IMR-90 (cell line): ENCODE data around the gene SDK1. TPM values are rescaled to one million over a fixed set of nuclear protein-coding genes. Genes with fewer than 3 reads are reported as not detected.

Experiments used
- ATAC-seq: fragments of 200-7000 bp; cut with Tn5 transposase; 2 replicates; pipeline ENCODE4 v1.9.1; 2020; ENCODE audit warnings: low read depth, mild to moderate bottlenecking, moderate library complexity
- BruUV-seq: library from RNA; stranded (reverse); fragments of 400-500 nt; replicated peaks from 2 replicates; lab custom pipeline; 2021; lab: Mats Ljungman, UMichigan
- CTCF ChIA-PET: fragments of 300-600 bp; formaldehyde crosslinking; extraction: SDS; loops from one replicate; lab custom pipeline; 2021; ENCODE audit warnings: antibody characterized with exemption; lab: Yijun Ruan, JAX
- POLR2A ChIA-PET: fragments of 300-600 bp; sonication (Branson Sonifier 250); formaldehyde crosslinking; loops from one replicate; lab custom pipeline; 2022; ENCODE audit warnings: antibody characterized with exemption; ENCODE audit not compliant: unreplicated experiment; lab: Charles Lee
- DNase-seq: peaks from one replicate; pipeline ENCODE4 v3.0.0; 2013
- H2AFZ ChIP-seq: replicated peaks from 2 replicates; pipeline ENCODE3; 2013; ENCODE audit warnings: low read length, mild to moderate bottlenecking; ENCODE audit not compliant: poor library complexity
- H2AK5ac ChIP-seq: 2 replicates; pipeline ENCODE4 v1.6.1; 2013; ENCODE audit warnings: low read depth, low read length, inconsistent platforms
- H2AK9ac ChIP-seq: replicated peaks from 2 replicates; pipeline ENCODE3; 2013; ENCODE audit warnings: mild to moderate bottlenecking, low read depth, low read length, moderate library complexity; ENCODE audit not compliant: poor library complexity
- H2BK120ac ChIP-seq: 2 replicates; pipeline ENCODE4 v1.6.1; 2013; ENCODE audit warnings: low read depth, low read length, inconsistent platforms
- H2BK15ac ChIP-seq: 3 replicates; pipeline ENCODE4 v1.6.1; 2013; ENCODE audit warnings: low read depth, low read length, inconsistent platforms
- H2BK20ac ChIP-seq: 2 replicates; pipeline ENCODE4 v1.6.1; 2013; ENCODE audit warnings: low read depth, mild to moderate bottlenecking, inconsistent platforms, low read length, moderate library complexity
- H2BK5ac ChIP-seq: 2 replicates; pipeline ENCODE4 v1.6.1; 2013; ENCODE audit warnings: mild to moderate bottlenecking, low read depth, low read length, inconsistent platforms; ENCODE audit not compliant: poor library complexity, severe bottlenecking
- H3K14ac ChIP-seq: replicated peaks from 2 replicates; pipeline ENCODE4 v1.6.1; 2013; ENCODE audit warnings: low read depth, low read length, inconsistent platforms
- H3K18ac ChIP-seq: 2 replicates; pipeline ENCODE4 v1.6.1; 2013; ENCODE audit warnings: low read depth, low read length, control low read depth
- H3K23ac ChIP-seq: 2 replicates; pipeline ENCODE4 v1.6.1; 2013; ENCODE audit warnings: low read depth, low read length, inconsistent platforms
- H3K27ac ChIP-seq: 2 replicates; pipeline ENCODE4 v1.5.1; 2013; ENCODE audit warnings: mild to moderate bottlenecking, control low read depth, low read length; ENCODE audit not compliant: insufficient read depth
- H3K27me3 ChIP-seq: 2 replicates; pipeline ENCODE4 v1.6.1; 2013; ENCODE audit warnings: low read length; ENCODE audit not compliant: control insufficient read depth, insufficient read depth
- H3K36me3 ChIP-seq: 2 replicates; pipeline ENCODE4 v1.6.1; 2013; ENCODE audit warnings: low read length, mixed read lengths; ENCODE audit not compliant: control insufficient read depth, insufficient read depth
- H3K4ac ChIP-seq: 2 replicates; pipeline ENCODE4 v1.6.1; 2013; ENCODE audit warnings: low read depth, low read length, inconsistent platforms
- H3K4me1 ChIP-seq: 2 replicates; pipeline ENCODE4 v1.6.1; 2013; ENCODE audit warnings: low read length, mixed read lengths; ENCODE audit not compliant: control insufficient read depth, insufficient read depth
- H3K4me2 ChIP-seq: 2 replicates; pipeline ENCODE4 v1.6.1; 2013; ENCODE audit warnings: low read depth, mild to moderate bottlenecking, control low read depth, low read length, moderate library complexity
- H3K4me3 ChIP-seq: 2 replicates; pipeline ENCODE4 v1.5.1; 2013; ENCODE audit warnings: low read depth, mild to moderate bottlenecking, control low read depth, low read length, moderate library complexity; ENCODE audit not compliant: insufficient read depth
- H3K56ac ChIP-seq: 2 replicates; pipeline ENCODE4 v1.6.1; 2013; ENCODE audit warnings: low read length, inconsistent platforms; ENCODE audit not compliant: insufficient read depth; ENCODE audit errors: extremely low read depth
- H3K79me1 ChIP-seq, 2 experiments: 2 replicates each; pipeline ENCODE4 v1.6.1; 2013; ENCODE audit warnings: low read length in 2 of 2, inconsistent platforms in 1 of 2, low read depth in 1 of 2
- H3K9ac ChIP-seq: 2 replicates; pipeline ENCODE4 v1.6.1; 2013; ENCODE audit warnings: low read depth, low read length, control low read depth
- H3K9me1 ChIP-seq: 2 replicates; pipeline ENCODE4 v1.6.1; 2013; ENCODE audit warnings: low read length, inconsistent platforms; ENCODE audit not compliant: insufficient read depth
- H3K9me3 ChIP-seq: 2 replicates; pipeline ENCODE4 v1.6.1; 2013; ENCODE audit warnings: low read length; ENCODE audit not compliant: control insufficient read depth, insufficient read depth
- H4K20me1 ChIP-seq: 2 replicates; pipeline ENCODE4 v1.6.1; 2013; ENCODE audit warnings: low read length, inconsistent platforms; ENCODE audit not compliant: insufficient read depth
- H4K5ac ChIP-seq: 2 replicates; pipeline ENCODE4 v1.6.1; 2013; ENCODE audit warnings: mild to moderate bottlenecking, low read depth, low read length, control low read depth
- H4K8ac ChIP-seq, 2 experiments: 2 replicates each; pipeline ENCODE4 v1.6.1; 2013; ENCODE audit warnings: low read depth in 2 of 2, low read length in 2 of 2, control low read depth in 1 of 2, inconsistent platforms in 1 of 2
- H4K91ac ChIP-seq: 2 replicates; pipeline ENCODE4 v1.6.1; 2013; ENCODE audit warnings: low read depth, low read length, inconsistent platforms; ENCODE audit not compliant: insufficient read depth
- BHLHE40 ChIP-seq: fragments of 150-350 bp; IDR thresholded peaks from 2 replicates; pipeline ENCODE4 v1.6.1; 2016; ENCODE audit warnings: mild to moderate bottlenecking, low read depth, low read length
- CEBPB ChIP-seq: IDR thresholded peaks from 2 replicates; pipeline ENCODE4 v1.6.1; 2012; ENCODE audit warnings: low read depth, low read length, improper control_type of control experiment
- CHD1 ChIP-seq: IDR thresholded peaks from 2 replicates; pipeline ENCODE4 v1.6.1; 2012; ENCODE audit warnings: low read depth, low read length, improper control_type of control experiment
- CTCF ChIP-seq: conservative IDR thresholded peaks from 2 replicates; pipeline ENCODE4 v1.5.1; 2012; ENCODE audit warnings: mild to moderate bottlenecking, low read depth, low read length, improper control_type of control experiment
- ELK1 ChIP-seq: fragments of 150-350 bp; IDR thresholded peaks from 2 replicates; pipeline ENCODE4 v1.6.1; 2016; ENCODE audit warnings: low read depth, mild to moderate bottlenecking, low read length, moderate library complexity, borderline replicate concordance
- FOS ChIP-seq: fragments of 150-350 bp; IDR thresholded peaks from 2 replicates; pipeline ENCODE4 v1.6.1; 2016; ENCODE audit warnings: low read depth, low read length
- MAFK ChIP-seq: IDR thresholded peaks from 2 replicates; pipeline ENCODE4 v1.6.1; 2012; ENCODE audit warnings: low read depth, low read length, improper control_type of control experiment
- MAZ ChIP-seq: IDR thresholded peaks from 2 replicates; pipeline ENCODE4 v1.6.1; 2012; ENCODE audit warnings: low read depth, mild to moderate bottlenecking, low read length, improper control_type of control experiment, moderate library complexity, borderline replicate concordance
- MXI1 ChIP-seq: IDR thresholded peaks from 2 replicates; pipeline ENCODE4 v1.6.1; 2012; ENCODE audit warnings: low read depth, mild to moderate bottlenecking, low read length, moderate library complexity, borderline replicate concordance
- NFE2L2 ChIP-seq: fragments of 150-350 bp; IDR thresholded peaks from 2 replicates; pipeline ENCODE4 v1.6.1; 2016; ENCODE audit warnings: low read depth, mild to moderate bottlenecking, low read length
- POLR2A ChIP-seq: IDR thresholded peaks from 2 replicates; pipeline ENCODE4 v1.6.1; 2012; ENCODE audit warnings: mild to moderate bottlenecking, low read depth, low read length
- RAD21 ChIP-seq: IDR thresholded peaks from 2 replicates; pipeline ENCODE4 v1.6.1; 2012; ENCODE audit warnings: low read length, improper control_type of control experiment
- RCOR1 ChIP-seq: IDR thresholded peaks from 2 replicates; pipeline ENCODE4 v1.6.1; 2012; ENCODE audit warnings: mild to moderate bottlenecking, low read length, improper control_type of control experiment; ENCODE audit not compliant: insufficient replicate concordance
- RFX5 ChIP-seq: IDR thresholded peaks from 2 replicates; pipeline ENCODE4 v1.8.0; 2012; ENCODE audit warnings: low read depth, mild to moderate bottlenecking, low read length, moderate library complexity
- SMC3 ChIP-seq: fragments of 150-350 bp; IDR thresholded peaks from 2 replicates; pipeline ENCODE4 v1.6.1; 2016; ENCODE audit warnings: low read depth, mild to moderate bottlenecking, antibody characterized with exemption, low read length, moderate library complexity
- USF2 ChIP-seq: fragments of 150-350 bp; IDR thresholded peaks from 2 replicates; pipeline ENCODE4 v1.6.1; 2017; ENCODE audit warnings: mild to moderate bottlenecking, antibody characterized with exemption, low read length, low read depth
- WGBS, 2 experiments: methylation state at CpG; one replicate each; pipeline versions ENCODE4 v1.1.5 to v1.1.7; 2013; ENCODE audit warnings: missing lambda C conversion rate in 2 of 2; ENCODE audit not compliant: insufficient read length in 1 of 2; ENCODE audit errors: extremely low coverage in 2 of 2; 5-methylcytosine and 5-hydroxymethylcytosine counted together
- dilution Hi-C: fragments of 300-500 bp; cut with HindIII; formaldehyde crosslinking; loops from one replicate; pipeline ENCODE4 v1.14.3; 2018; ENCODE audit warnings: low sequenced_read_pairs; ENCODE audit not compliant: unreplicated experiment
- in situ Hi-C: fragments of 300-500 bp; cut with MboI; formaldehyde crosslinking; loops from 3 replicates; pipeline ENCODE4 v1.14.3; 2019; ENCODE audit warnings: low sequenced_read_pairs, inconsistent platforms, mixed read lengths
- intact Hi-C: fragments of 100-400 bp; cut with micrococcal nuclease; formaldehyde crosslinking; loops from 2 replicates; pipeline ENCODE4 v1.10.0; 2022
- polyA plus RNA-seq, 3 experiments: library from polyadenylated mRNA; depleted of rRNA; stranded (reverse); fragments of >200 nt; gene quantifications; 2 replicates each; pipeline ENCODE4 v1.2.3, GENCODE V29; 2012; ENCODE audit warnings: low replicate concordance in 1 of 3
- total RNA-seq: library from RNA; depleted of rRNA; stranded (reverse); fragments of >200 nt; gene quantifications from 2 replicates; pipeline ENCODE4 v1.2.3, GENCODE V29; 2012

The SDK1 gene
- total and polyA plus RNA-seq, 2 of the 4 experiments (the other 2 are of a cell fraction): 1.5 to 1.6 TPM

GRCh38 chr7:4182605-4183300 is 881.7 kb downstream of the SDK1 start:
- no peak overlapping the region for H4K91ac ChIP-seq
- no peak overlapping the region for H2AFZ ChIP-seq
- no peak overlapping the region for H3K18ac ChIP-seq
- no peak overlapping the region for H3K4me2 ChIP-seq
- no peaks in the 10 kb centered on the region for H3K4me1 ChIP-seq
- POLR2A ChIA-PET: no interaction called here
- no peaks in the 10 kb centered on the region for H3K36me3 ChIP-seq
- peaks cover 27% of the 10 kb centered on the region for H3K9me3 ChIP-seq
- no peak overlapping the region for H3K23ac ChIP-seq
- no peak overlapping the region for H3K4ac ChIP-seq
- H3K14ac ChIP-seq: no peak overlapping the region
- H3K56ac ChIP-seq: no peak overlapping the region
- DNase-seq (no peak), ATAC-seq (no peak)
- no peak overlapping the region for H3K9ac ChIP-seq
- no peak overlapping the region for H3K27ac ChIP-seq
- no peak overlapping the region for H2AK9ac ChIP-seq
- no peak overlapping the region for H2BK5ac ChIP-seq
- WGBS, 2 experiments: 76% methylated on average over 6 of the region's 10 CpGs; no CpG with 5 or more reads in 1 of the 2 experiments
- intact Hi-C loops (no loop called here), in situ Hi-C loops (no loop called here), dilution Hi-C loops (no loop called here)
- no peak overlapping the region for H2BK20ac ChIP-seq
- no peaks in the 10 kb centered on the region for H4K20me1 ChIP-seq
- H3K27me3 ChIP-seq: no peaks in the 10 kb centered on the region
- CTCF ChIA-PET: interaction anchor here (0.6 to 0.7 kb wide), 2 partner anchors 84 to 480 kb away, joined by 3 read pairs; no protein-coding TSS in a partner anchor
- no peak overlapping the region for H2BK120ac ChIP-seq
- no peak overlapping the region for H4K8ac ChIP-seq
- no peak overlapping the region for H2AK5ac ChIP-seq
- no peaks in the 10 kb centered on the region for H3K9me1 ChIP-seq
- no peak overlapping the region for H4K5ac ChIP-seq
- TF ChIP-seq MAZ (no peak), FOS (no peak), RFX5 (no peak), MAFK (no peak), ELK1 (no peak), POLR2A (no peak), NFE2L2 (no peak), USF2 (no peak), RAD21 (no peak), CEBPB (no peak), CHD1 (no peak), SMC3 (no peak), CTCF (no peak), RCOR1 (no peak), BHLHE40 (no peak), MXI1 (no peak)
- no TSS peak for BruUV-seq
- no peak overlapping the region for H3K4me3 ChIP-seq
- no peak overlapping the region for H2BK15ac ChIP-seq
- no peaks in the 10 kb centered on the region for H3K79me1 ChIP-seq
